HCT116 (cell line): Measurements from ENCODE around the gene TSPAN14. TPM values are rescaled to one million over a fixed set of nuclear protein-coding genes. Genes with fewer than 3 reads are reported as not detected.

Experiments used
- ATAC-seq: fragments of 200-7000 bp; cut with Tn5 transposase; 2 replicates; pipeline ENCODE4 v1.9.1; 2020; ENCODE audit warnings: mild to moderate bottlenecking, moderate library complexity
- BruUV-seq: library from RNA; stranded (reverse); fragments of 400-500 nt; replicated peaks from 2 replicates; lab custom pipeline; 2021; lab: Mats Ljungman, UMichigan
- CTCF ChIA-PET: fragments of 300-600 bp; sonication (Branson Sonifier 250); formaldehyde crosslinking; loops from one replicate; lab custom pipeline; 2021; ENCODE audit warnings: antibody characterized with exemption; lab: Charles Lee
- POLR2A ChIA-PET: fragments of 300-600, 350-600 bp; sonication (Branson Sonifier 250); formaldehyde crosslinking; loops from one replicate; lab custom pipeline; 2021; ENCODE audit warnings: antibody characterized with exemption; lab: Charles Lee
- RAD21 ChIA-PET, 2 experiments: fragments of 300-600 bp; sonication (Branson Sonifier 250); formaldehyde crosslinking; loops; one replicate each; lab custom pipeline; 2023; ENCODE audit warnings: low total read pairs in 2 of 2; ENCODE audit not compliant: uncharacterized antibody in 2 of 2, unreplicated experiment in 2 of 2, low non-redundant PET in 1 of 2; lab: Charles Lee
- DNase-seq: peaks from one replicate; pipeline ENCODE4 v3.0.0-alpha.2; 2010; ENCODE audit warnings: low read depth, low spot score
- H2AFZ ChIP-seq: fragments of 200-600 bp; shearing (Covaris generic), sonication (generic); 2 replicates; pipeline ENCODE4 v1.6.1; 2017; ENCODE audit warnings: low read depth, mixed run types, mixed read lengths, antibody characterized with exemption, low read length; ENCODE audit not compliant: poor library complexity, severe bottlenecking
- H3K27ac ChIP-seq: 2 replicates; pipeline ENCODE4 v1.5.1; 2012; ENCODE audit warnings: low read depth, low read length
- H3K27me3 ChIP-seq: fragments of 200-600 bp; sonication (generic); 2 replicates; pipeline ENCODE4 v1.6.1; 2016; ENCODE audit warnings: mixed run types, low read length, mixed read lengths; ENCODE audit not compliant: insufficient read depth
- H3K36me3 ChIP-seq, 2 experiments: fragments of 200-500 bp in 1 of 2; fragments of 200-600 bp in 1 of 2; sonication (Bioruptor generic) in 1 of 2; sonication (generic) in 1 of 2; 2 replicates each; pipeline versions ENCODE4 v1.5.1 to v1.6.1; 2014 to 2016; ENCODE audit warnings: low read length in 2 of 2, inconsistent platforms in 1 of 2, mixed read lengths in 1 of 2, mixed run types in 1 of 2; ENCODE audit not compliant: insufficient read depth in 2 of 2, control insufficient read depth in 1 of 2
- H3K4me1 ChIP-seq, 2 experiments: fragments of 200-600 bp in 1 of 2; sonication (generic) in 1 of 2; 2 replicates each; pipeline versions ENCODE4 v1.5.1 to v1.6.1; 2012 to 2017; ENCODE audit warnings: low read length in 2 of 2, inconsistent platforms in 1 of 2, mild to moderate bottlenecking in 1 of 2, mixed read lengths in 1 of 2, mixed run types in 1 of 2, moderate library complexity in 1 of 2; ENCODE audit not compliant: insufficient read depth in 2 of 2, control insufficient read depth in 1 of 2
- H3K4me2 ChIP-seq: fragments of 200-600 bp; sonication (generic); 2 replicates; pipeline ENCODE4 v1.6.1; 2017; ENCODE audit warnings: mixed run types, low read length, mixed read lengths
- H3K4me3 ChIP-seq, 2 experiments: fragments of 200-600 bp in 1 of 2; sonication (generic) in 1 of 2; replicated peaks in 1 of 2; 2 replicates each; pipeline ENCODE4 v1.5.1; 2011 to 2016; ENCODE audit warnings: low read length in 2 of 2, control low read depth in 1 of 2, low read depth in 1 of 2, mild to moderate bottlenecking in 1 of 2, mixed read lengths in 1 of 2, mixed run types in 1 of 2
- H3K79me2 ChIP-seq: fragments of 200-600 bp; sonication (generic); 2 replicates; pipeline ENCODE4 v1.6.1; 2017; ENCODE audit warnings: mild to moderate bottlenecking, mixed run types, low read length, moderate library complexity, mixed read lengths; ENCODE audit not compliant: insufficient read depth
- H3K9ac ChIP-seq: fragments of 200-600 bp; sonication (generic); 2 replicates; pipeline ENCODE4 v1.6.1; 2016; ENCODE audit warnings: low read length, mixed read lengths
- H3K9me2 ChIP-seq: fragments of 200-600 bp; sonication (generic), shearing (Covaris generic); 2 replicates; pipeline ENCODE4 v1.6.1; 2017; ENCODE audit warnings: mixed run types, mild to moderate bottlenecking, moderate library complexity; ENCODE audit not compliant: insufficient read depth
- H3K9me3 ChIP-seq, 2 experiments: fragments of 200-500 bp in 1 of 2; fragments of 200-600 bp in 1 of 2; sonication (Bioruptor generic) in 1 of 2; sonication (generic) in 1 of 2; 2 replicates each; pipeline ENCODE4 v1.6.1; 2014 to 2017; ENCODE audit warnings: low read length in 2 of 2, mixed read lengths in 2 of 2, inconsistent platforms in 1 of 2, low read depth in 1 of 2, mild to moderate bottlenecking in 1 of 2, mixed run types in 1 of 2, moderate library complexity in 1 of 2; ENCODE audit not compliant: control insufficient read depth in 1 of 2, insufficient read depth in 1 of 2
- H4K20me1 ChIP-seq: fragments of 200-600 bp; sonication (generic), shearing (Covaris generic); 2 replicates; pipeline ENCODE4 v1.6.1; 2017; ENCODE audit warnings: mixed run types, mild to moderate bottlenecking, moderate library complexity; ENCODE audit not compliant: insufficient read depth
- CEBPB ChIP-seq: IDR thresholded peaks from 2 replicates; pipeline ENCODE4 v1.6.1; 2012; ENCODE audit warnings: low read depth
- EGR1 ChIP-seq: IDR thresholded peaks from 2 replicates; pipeline ENCODE4 v1.6.1; 2012; ENCODE audit warnings: low read depth
- ELF1 ChIP-seq: IDR thresholded peaks from 2 replicates; pipeline ENCODE4 v1.6.1; 2012; ENCODE audit warnings: low read depth, borderline replicate concordance
- EZH2phosphoT487 ChIP-seq: fragments of 200-600 bp; IDR thresholded peaks from 2 replicates; pipeline ENCODE4 v1.6.1; 2018; ENCODE audit warnings: antibody characterized with exemption, borderline replicate concordance
- JUND ChIP-seq: IDR thresholded peaks from 2 replicates; pipeline ENCODE4 v1.6.1; 2012
- POLR2A ChIP-seq: IDR thresholded peaks from 2 replicates; pipeline ENCODE4 v1.7.0; 2011; ENCODE audit warnings: borderline replicate concordance; ENCODE audit not compliant: insufficient read depth, insufficient read length; ENCODE audit errors: extremely low read depth
- POLR2AphosphoS5 ChIP-seq: IDR thresholded peaks from 2 replicates; pipeline ENCODE4 v1.6.1; 2011; ENCODE audit warnings: mild to moderate bottlenecking, low read depth, low read length, moderate library complexity
- RAD21 ChIP-seq: IDR thresholded peaks from 2 replicates; pipeline ENCODE4 v1.6.1; 2012; ENCODE audit warnings: low read depth, mild to moderate bottlenecking
- SP1 ChIP-seq: IDR thresholded peaks from 2 replicates; pipeline ENCODE4 v1.6.1; 2012; ENCODE audit warnings: low read depth
- ZFX ChIP-seq: fragments of 450-650 bp; IDR thresholded peaks from 2 replicates; pipeline ENCODE4 v1.6.1; 2017
- intact Hi-C: fragments of 100-400 bp; cut with micrococcal nuclease; formaldehyde crosslinking; loops from 2 replicates; pipeline ENCODE4 v1.10.0; 2022
- total RNA-seq: library from RNA; stranded (reverse); gene quantifications from one replicate; pipeline ENCODE4 v1.2.1, GENCODE V29; 2021; ENCODE audit not compliant: unreplicated experiment
- TF ChIP-seq, protein P1 (sequence below): IDR thresholded peaks from 2 replicates; pipeline ENCODE4 v1.6.1; 2012
- TF ChIP-seq, protein P2 (sequence below): IDR thresholded peaks from 2 replicates; pipeline ENCODE4 v1.6.1; 2012; ENCODE audit warnings: low read depth

Gene TSPAN14
- total RNA-seq, 1 experiment from 2014 or later = 86.8 TPM

DNA sequence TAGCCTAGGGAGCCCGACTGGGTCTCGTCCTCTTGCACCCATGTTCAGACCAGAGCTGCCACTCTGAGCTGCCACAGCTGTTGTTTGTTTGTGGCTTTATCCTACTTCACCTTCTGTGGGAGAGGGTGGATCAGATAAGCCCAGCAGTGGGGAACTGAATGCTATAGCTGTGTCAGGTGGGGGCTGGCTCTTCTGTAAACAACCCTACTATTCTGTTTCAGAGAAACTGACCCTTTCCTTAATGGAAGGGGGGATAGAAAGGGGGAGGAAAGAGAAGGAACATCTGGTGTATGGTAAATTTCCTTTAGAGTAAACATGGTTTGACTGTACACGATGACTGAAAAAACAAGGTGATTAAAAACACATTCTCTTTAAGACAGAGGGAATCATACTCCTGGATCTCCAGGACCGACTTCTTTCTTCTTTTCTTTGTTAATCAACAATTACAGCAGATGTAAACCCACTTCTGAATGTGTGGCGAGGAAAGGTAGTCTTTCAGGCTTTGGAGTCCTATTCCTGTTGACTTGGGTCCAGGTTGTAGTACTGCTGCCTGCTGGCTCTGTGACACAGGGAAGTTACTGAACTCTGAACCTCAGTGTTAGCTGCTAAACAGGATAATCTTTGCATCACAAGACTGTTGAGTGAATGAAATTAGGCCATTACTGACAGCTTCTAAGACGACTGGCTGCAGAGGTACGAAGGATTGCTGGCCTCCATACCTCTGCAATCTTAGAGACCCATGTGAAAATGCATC is 39.8 kb upstream of the TSPAN14 start:
- Histone ChIP-seq H3K4me1 (no peaks in the 10 kb centered on the region), H3K4me2 (no peak overlapping the region), H3K27ac (no peak overlapping the region), H3K36me3 (no peaks in the 10 kb centered on the region), H3K27me3 (no peaks in the 10 kb centered on the region), H3K79me2 (no peaks in the 10 kb centered on the region), H3K9ac (no peak overlapping the region), H3K4me3 (no peak overlapping the region), H4K20me1 (no peaks in the 10 kb centered on the region), H3K9me3 (no peaks in the 10 kb centered on the region), H3K9me2 (no peaks in the 10 kb centered on the region), H2AFZ (no peak overlapping the region)
- no peak for ATAC-seq
- intact Hi-C loops = no loop called here
- DNase-seq = no peak
- ChIA-PET RAD21 (no interaction called here), CTCF (no interaction called here), POLR2A (no interaction called here)
- no TSS peak for BruUV-seq
- TF ChIP-seq SP1 = no peak
- no peak for TF ChIP-seq EGR1
- no peak for TF ChIP-seq EZH2phosphoT487
- TF ChIP-seq, protein P1, sequence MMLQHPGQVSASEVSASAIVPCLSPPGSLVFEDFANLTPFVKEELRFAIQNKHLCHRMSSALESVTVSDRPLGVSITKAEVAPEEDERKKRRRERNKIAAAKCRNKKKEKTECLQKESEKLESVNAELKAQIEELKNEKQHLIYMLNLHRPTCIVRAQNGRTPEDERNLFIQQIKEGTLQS = no peak
- TF ChIP-seq, protein P2, sequence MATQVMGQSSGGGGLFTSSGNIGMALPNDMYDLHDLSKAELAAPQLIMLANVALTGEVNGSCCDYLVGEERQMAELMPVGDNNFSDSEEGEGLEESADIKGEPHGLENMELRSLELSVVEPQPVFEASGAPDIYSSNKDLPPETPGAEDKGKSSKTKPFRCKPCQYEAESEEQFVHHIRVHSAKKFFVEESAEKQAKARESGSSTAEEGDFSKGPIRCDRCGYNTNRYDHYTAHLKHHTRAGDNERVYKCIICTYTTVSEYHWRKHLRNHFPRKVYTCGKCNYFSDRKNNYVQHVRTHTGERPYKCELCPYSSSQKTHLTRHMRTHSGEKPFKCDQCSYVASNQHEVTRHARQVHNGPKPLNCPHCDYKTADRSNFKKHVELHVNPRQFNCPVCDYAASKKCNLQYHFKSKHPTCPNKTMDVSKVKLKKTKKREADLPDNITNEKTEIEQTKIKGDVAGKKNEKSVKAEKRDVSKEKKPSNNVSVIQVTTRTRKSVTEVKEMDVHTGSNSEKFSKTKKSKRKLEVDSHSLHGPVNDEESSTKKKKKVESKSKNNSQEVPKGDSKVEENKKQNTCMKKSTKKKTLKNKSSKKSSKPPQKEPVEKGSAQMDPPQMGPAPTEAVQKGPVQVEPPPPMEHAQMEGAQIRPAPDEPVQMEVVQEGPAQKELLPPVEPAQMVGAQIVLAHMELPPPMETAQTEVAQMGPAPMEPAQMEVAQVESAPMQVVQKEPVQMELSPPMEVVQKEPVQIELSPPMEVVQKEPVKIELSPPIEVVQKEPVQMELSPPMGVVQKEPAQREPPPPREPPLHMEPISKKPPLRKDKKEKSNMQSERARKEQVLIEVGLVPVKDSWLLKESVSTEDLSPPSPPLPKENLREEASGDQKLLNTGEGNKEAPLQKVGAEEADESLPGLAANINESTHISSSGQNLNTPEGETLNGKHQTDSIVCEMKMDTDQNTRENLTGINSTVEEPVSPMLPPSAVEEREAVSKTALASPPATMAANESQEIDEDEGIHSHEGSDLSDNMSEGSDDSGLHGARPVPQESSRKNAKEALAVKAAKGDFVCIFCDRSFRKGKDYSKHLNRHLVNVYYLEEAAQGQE = no peak
- no peak for TF ChIP-seq ZFX
- no peak for TF ChIP-seq JUND
- TF ChIP-seq POLR2AphosphoS5 = no peak
- TF ChIP-seq POLR2A = no peak
- no peak for TF ChIP-seq RAD21
- no peak for TF ChIP-seq CEBPB
- TF ChIP-seq ELF1 = no peak
